KOPT-K1 (cell line): ENCODE measurements around the gene PHACTR1.

ENCODE experiments used
- H3K27ac ChIP-seq: fragments of 200-600 bp; sonication (generic); 2 replicates; pipeline ENCODE4 v1.5.1; 2016; ENCODE audit warnings: antibody characterized with exemption, mild to moderate bottlenecking, low read depth, low read length; ENCODE audit not compliant: poor library complexity, severe bottlenecking
- H3K36me3 ChIP-seq: fragments of 200-600 bp; sonication (generic); 2 replicates; pipeline ENCODE4 v1.5.1; 2017; ENCODE audit warnings: antibody characterized with exemption, mild to moderate bottlenecking, low read length, moderate library complexity; ENCODE audit not compliant: insufficient read depth
- H3K9me3 ChIP-seq: fragments of 200-600 bp; sonication (generic); 2 replicates; pipeline ENCODE4 v1.5.1; 2017; ENCODE audit warnings: antibody characterized with exemption, low read length, mild to moderate bottlenecking; ENCODE audit not compliant: insufficient read depth, poor library complexity, severe bottlenecking

The PHACTR1 gene

DNA sequence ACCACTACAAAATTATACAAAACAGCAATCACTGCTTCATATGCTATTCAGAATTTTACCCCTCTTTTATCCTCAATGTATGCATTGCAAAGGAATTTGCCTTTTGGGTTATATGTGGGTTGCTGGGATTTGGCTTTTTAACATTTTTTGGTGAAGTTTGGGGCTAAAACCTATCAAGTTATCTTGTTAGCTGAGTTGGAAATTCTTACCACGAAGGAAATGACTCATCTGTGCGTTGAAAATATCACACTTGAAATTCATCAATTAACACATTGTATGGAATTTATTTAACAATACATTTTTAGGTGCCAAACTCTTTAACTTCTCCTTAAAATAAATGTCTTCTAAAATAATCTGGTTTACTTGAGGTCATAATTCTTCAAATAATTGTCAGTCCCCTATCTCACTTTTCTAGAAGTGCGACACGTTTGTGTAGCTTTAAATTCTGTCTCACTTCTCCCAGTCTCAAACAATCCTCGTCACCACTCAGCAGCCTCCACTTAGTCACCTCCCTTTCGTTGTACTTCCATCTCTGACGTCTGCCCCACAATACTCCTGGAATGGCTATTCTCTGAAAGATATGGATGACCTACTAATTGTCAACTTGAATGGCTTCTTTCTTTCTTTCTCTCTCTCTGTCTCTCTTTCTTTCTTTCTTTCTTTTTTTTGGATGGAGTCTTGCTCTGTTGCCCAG lies 88.5 kb downstream of the PHACTR1 start:
- Histone ChIP-seq H3K9me3 (no peaks in the 10 kb centered on the region), H3K27ac (no peak overlapping the region), H3K36me3 (no peaks in the 10 kb centered on the region)

DNA sequence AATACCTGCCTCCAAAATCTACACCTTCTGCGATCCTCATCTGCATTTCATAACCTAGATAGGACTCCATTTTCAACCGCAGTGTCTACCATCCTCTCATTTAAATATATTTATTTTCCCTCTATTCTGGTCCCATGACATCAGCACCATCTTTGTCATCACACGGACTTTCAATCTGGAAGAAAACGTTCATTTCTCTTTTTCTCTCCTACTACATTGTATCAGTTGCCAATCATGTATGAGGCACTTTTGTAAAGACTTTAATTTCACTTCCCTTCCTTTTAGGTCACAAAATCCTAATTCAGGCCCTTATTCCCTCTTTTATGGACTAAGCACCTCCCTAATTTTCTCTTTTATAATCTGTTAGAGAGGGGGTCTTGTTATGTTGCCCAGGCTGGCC lies 89.6 kb downstream of the PHACTR1 start:
- H3K36me3 ChIP-seq = no peaks in the 10 kb centered on the region
- H3K9me3 ChIP-seq = no peaks in the 10 kb centered on the region
- no peak overlapping the region for H3K27ac ChIP-seq

DNA sequence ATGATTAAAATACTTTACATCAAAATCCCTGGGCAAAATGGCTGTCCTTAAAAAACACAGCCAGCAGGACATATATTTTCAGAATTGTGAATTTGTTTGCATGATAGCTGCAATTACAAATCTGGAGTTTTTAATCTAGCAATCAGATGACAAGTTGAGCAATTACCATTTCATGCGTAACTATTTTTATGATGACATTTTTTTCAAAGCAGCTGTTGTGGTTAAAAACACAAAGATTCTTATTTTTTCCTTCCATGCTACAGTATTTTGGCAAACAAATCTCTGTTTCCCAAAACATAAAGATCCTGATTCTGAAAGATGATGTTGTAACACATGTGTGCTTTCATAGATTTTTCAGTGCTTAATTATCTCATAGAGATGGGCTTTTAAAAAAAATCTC lies 90.2 kb downstream of the PHACTR1 start:
- H3K36me3 ChIP-seq = no peaks in the 10 kb centered on the region
- H3K27ac ChIP-seq = no peak overlapping the region
- H3K9me3 ChIP-seq = no peaks in the 10 kb centered on the region

DNA sequence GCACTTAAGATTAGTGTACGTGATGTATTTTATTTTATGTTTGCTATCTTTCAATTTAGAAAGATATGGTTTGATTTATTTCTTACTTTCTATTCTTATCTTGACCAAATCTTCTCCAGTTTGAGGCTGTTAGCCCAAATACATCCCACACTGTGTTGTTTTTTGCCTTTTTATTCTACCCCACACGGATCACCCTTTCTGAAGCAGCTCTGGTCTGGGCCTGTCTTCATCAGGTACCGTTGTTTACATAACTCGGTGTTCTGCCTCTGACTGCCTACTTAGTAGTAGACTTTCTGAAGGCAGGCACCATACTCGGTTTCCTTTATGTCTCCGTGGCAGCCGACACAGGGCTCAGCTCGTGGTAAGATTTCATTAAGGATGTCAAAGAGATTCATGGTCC lies 95.0 kb downstream of the PHACTR1 start:
- H3K9me3 ChIP-seq = no peaks in the 10 kb centered on the region
- H3K36me3 ChIP-seq = no peaks in the 10 kb centered on the region
- no peak overlapping the region for H3K27ac ChIP-seq

DNA sequence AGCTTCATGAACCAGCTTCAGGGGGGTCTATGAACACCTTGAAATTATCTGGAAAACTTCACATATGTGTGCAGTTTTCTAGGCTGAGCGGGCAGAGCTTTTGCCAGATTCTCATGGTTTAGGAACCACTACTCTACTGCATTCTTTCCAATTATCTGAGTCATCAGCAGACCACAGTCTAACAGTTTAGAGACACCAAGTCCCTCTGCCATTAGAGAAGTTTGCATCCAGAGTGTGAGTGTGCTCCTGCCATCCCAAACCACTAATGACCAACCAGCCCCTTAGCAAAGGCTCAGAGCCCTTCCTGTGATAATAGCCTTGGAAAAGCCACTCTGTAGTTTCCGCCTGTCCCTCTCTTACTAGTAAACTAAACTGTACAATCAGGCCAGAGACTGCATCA lies 96.8 kb downstream of the PHACTR1 start:
- Histone ChIP-seq H3K9me3 (no peaks in the 10 kb centered on the region), H3K36me3 (no peaks in the 10 kb centered on the region)

DNA sequence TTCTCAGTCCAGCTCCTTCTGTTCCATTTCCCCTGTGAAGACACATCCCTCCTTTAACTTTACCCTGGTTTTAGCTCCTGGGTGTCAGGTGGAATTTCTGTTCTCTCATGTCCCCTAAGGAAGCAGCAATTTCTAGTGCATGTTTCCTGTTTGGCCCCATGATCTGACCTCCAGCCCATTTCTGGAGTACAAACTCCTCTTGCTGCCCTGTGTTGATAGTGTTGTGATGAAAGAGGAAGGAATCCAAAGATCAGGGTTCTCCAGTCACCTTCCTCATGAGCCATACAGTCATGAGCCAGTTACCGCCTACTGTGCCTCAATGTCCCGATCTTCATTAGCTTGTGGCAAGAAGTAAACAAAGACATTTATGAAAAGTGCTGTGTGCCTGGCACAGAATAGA lies 97.4 kb downstream of the PHACTR1 start:
- Histone ChIP-seq H3K9me3 (no peaks in the 10 kb centered on the region), H3K27ac (no peak overlapping the region), H3K36me3 (no peaks in the 10 kb centered on the region)

More for the DNA sequence above, 96.8 kb downstream of the PHACTR1 start:
- no peak overlapping the region for H3K27ac ChIP-seq

DNA sequence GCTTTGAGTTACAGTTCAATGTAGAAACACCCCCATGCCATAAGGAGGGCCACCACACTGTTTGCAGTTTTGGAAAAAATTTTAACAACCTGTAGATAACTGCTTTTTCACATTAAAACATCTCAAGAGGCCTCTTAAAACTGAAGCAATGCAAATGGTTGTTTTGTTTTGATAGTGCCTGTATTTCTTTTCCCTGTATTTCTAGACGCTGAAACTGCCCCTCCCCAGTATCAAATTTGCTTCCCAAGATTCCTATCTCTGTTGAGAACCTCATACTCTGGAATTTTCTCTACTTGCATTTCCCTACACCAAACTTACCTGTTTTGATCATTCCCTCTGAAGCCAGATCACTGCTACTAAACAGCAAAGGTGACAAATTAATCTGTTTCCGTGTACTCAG lies 98.5 kb downstream of the PHACTR1 start:
- Histone ChIP-seq H3K9me3 (no peaks in the 10 kb centered on the region), H3K27ac (no peak overlapping the region), H3K36me3 (no peaks in the 10 kb centered on the region)

DNA sequence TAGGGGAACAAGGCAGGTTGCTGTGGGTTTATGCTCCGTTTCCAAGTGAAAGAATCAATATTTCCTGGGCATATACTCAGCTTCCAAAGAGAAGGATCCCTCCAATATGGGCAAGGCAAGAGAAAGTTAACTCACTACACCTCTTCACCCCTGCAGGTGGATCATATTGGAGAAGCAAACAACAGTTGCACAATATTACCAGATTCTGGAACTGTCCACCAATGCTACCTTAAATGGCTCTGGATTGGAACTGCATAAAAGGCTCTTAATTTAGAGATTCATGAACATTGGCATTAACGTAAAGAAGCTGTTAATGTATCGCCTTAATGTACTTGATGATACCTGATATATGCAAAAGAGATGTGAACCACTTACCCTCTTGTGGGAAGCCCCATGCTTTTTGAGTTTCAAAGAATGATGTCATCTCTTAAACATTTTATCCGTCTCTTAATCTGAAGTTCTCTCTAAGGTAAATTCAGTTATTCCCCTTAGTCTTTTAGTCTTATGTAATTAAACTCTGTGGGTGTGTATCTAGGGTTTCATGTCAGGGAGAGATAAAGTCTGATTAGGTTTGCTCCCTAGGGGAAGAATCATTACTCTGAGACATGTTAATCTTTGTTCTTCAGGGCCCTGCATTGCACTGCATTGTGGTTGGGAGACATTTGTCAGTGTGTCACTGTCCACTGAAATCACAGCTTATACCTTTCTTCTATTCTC lies 99.5 kb downstream of the PHACTR1 start:
- Histone ChIP-seq H3K27ac (no peak overlapping the region), H3K36me3 (no peaks in the 10 kb centered on the region), H3K9me3 (no peaks in the 10 kb centered on the region)

DNA sequence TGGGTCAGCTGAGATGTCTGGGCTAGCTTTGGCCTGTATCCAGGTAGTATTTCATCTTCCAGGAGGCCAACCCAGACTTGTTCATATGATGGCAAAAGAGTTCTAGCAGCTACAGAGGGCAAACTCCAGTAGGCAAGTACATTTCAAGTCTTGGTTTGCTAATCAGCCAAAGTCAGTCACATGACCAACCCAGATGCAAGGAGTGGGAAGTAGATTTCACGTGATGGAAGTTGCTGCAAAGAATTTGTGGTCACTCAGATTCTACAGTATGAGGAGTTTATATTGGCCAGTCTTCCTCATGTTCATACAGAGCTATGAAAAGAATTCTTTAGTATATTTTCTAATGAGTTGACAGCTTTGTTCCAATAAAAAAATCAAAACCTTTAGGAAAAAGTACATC lies 101.8 kb downstream of the PHACTR1 start:
- no peaks in the 10 kb centered on the region for H3K36me3 ChIP-seq
- H3K9me3 ChIP-seq = no peaks in the 10 kb centered on the region
- H3K27ac ChIP-seq = no peak overlapping the region

DNA sequence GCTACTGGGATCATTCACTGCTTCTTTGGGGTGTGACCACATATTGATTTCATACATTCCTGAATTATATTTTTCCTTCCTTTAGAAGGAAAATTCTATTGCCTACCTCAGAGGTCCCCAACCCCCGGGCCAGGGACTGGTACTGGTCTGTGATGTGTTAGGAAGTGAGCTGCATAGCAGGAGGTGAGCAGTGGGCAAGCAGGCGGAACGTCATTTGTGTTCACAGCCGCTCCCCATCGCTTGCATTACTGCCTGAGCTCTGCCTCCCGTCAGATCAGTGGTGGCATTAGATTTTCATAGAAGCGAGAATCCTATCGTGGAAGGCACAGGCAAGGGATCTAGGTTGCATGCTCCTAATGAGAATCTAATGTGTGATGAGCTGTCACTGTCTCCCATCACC lies 107.3 kb downstream of the PHACTR1 start:
- Histone ChIP-seq H3K9me3 (no peaks in the 10 kb centered on the region), H3K27ac (no peak overlapping the region), H3K36me3 (no peaks in the 10 kb centered on the region)

DNA sequence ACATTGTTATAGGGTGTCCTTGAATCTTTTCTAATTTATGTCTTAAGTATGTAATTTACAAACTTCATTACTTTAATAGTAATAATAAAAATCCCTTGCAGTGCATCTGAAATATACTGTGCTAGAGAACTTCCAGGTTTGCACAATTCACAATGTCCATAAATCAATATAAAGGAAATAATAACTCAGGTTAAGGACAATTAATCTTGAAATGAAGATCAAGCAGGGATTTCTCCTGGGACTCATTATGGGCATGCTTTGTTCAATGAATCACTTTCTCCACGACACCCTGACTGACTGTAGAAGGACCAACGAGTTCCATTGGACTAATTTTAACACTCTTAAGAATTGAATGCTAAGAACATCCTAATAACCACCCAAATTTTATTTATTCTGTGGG lies 110.0 kb downstream of the PHACTR1 start:
- no peaks in the 10 kb centered on the region for H3K36me3 ChIP-seq
- H3K27ac ChIP-seq = no peak overlapping the region
- no peaks in the 10 kb centered on the region for H3K9me3 ChIP-seq

DNA sequence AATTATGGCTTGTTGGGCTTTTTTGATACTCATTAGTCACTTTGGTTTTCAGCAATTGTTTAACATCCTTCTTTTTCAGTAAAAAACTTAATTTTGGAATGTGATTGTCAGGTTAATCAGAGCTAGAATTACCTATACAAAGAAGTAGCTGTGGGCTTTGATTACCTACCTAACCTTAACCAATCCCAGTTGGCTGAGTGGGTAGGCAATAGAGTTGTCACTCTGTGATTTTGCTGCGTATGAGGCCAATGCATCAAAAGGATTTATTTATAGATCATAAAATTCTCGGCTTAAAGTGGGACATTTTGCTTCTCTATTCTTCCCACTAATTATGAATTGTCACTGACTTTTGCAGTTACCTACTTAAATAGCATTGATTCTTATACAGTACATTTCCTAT lies 111.4 kb downstream of the PHACTR1 start:
- no peaks in the 10 kb centered on the region for H3K36me3 ChIP-seq
- no peaks in the 10 kb centered on the region for H3K9me3 ChIP-seq
- no peak overlapping the region for H3K27ac ChIP-seq

DNA sequence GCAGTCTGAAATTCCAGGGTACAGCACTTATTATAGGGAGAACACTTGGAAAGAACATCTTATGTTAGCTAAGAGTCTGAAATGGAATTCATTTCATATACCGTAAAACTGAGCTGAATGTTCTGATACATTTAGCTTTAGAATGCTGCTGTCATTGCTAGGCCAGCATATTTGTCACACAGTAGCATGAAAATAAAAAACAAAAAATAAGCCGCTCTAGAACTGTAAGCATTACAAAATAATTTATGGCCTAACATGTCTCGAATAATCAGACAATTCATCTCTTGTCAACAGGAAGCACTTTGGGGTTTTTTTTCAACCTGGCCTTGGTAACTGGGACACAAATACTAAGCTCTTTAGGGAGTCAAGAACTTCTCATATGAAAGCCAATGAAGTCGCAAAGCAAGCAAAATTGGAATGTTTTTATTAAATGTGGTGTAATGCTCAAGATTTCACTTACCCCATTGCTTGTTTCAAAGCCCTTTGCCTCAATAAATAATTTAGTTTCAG lies 115.7 kb downstream of the PHACTR1 start:
- Histone ChIP-seq H3K36me3 (no peaks in the 10 kb centered on the region), H3K9me3 (no peaks in the 10 kb centered on the region), H3K27ac (no peak overlapping the region)

DNA sequence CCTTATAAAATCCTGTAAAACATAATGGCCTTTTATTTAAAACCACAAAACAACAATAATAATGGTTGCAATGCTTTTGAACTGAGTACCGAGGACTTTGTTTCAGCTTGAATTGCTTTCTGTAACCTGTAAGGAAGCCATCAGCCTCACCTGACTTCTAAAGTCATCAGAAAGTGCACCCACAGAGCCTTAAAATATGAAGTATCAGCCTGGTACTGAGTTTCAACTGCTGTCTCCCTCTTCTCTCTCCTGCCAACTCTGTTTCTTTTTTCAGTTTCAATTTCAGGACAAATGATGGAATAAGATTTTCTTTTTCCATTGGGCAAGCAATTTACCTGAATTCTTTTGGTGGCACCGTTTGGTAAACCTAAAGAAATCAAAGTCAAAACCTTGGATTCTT lies 119.4 kb downstream of the PHACTR1 start:
- Histone ChIP-seq H3K9me3 (peaks cover 7% of the 10 kb centered on the region), H3K27ac (no peak overlapping the region), H3K36me3 (no peaks in the 10 kb centered on the region)

DNA sequence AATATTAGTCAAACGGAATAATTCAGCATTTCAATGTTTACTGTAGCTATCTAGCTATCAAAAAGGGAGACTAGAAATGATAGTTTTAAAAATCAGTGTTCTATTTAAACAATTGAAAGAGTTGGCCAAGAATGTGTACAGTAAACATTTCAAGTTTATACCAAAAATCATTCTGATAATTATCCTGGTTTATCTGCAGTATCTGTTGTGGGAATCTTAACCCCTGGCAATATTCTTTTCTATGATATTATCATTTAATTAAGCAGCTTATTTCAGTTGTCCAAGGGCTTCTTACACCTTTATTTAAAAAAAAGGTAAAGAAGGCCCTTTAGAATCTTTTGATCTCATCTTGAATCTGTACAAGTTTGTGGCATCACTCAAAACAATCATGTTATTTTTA lies 125.1 kb downstream of the PHACTR1 start:
- no peaks in the 10 kb centered on the region for H3K36me3 ChIP-seq
- H3K9me3 ChIP-seq = peaks cover 7% of the 10 kb centered on the region
- no peak overlapping the region for H3K27ac ChIP-seq

DNA sequence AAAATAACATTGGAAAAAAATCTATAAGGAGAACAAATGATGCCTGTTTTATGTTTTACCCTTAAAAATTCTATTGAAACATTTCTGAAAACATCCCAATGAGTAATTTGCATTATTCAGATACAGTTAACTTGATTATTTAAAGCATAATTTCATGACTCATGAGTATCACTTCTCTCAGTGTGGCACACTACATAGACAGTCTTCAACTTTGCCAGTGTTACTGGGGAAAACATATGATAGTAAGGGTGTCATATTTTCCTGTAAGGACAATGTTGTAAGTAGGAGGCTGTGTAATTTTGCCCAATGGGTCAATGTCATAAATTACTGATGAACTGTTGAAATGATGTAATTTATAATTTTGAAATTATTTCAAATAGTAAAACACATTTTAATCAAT lies 125.5 kb downstream of the PHACTR1 start:
- H3K9me3 ChIP-seq = peaks cover 7% of the 10 kb centered on the region
- no peaks in the 10 kb centered on the region for H3K36me3 ChIP-seq
- H3K27ac ChIP-seq = no peak overlapping the region
